Measurements from ENCODE around the gene PEX5L. TPM values are rescaled to one million over a fixed set of nuclear protein-coding genes. Genes with fewer than 3 reads are reported as not detected.

PEX5L gene
- polyA plus RNA-seq, 1 of the 3 experiments (the other 2 are of a cell fraction): not detected

- H3K4me3 ChIP-seq (ENCODE audit: low read depth in 2 of 2, low read length in 1 of 2): no peak overlapping the region
- no peak overlapping the region for H3K4me2 ChIP-seq
- 29% methylated on average over 2 of the region's 2 CpGs for whole genome bisulfite sequencing (ENCODE audit: low lambda C conversion rate)
- H3K9me3 ChIP-seq: no peaks in the 10 kb centered on the region
- H3K79me2 ChIP-seq (ENCODE audit: insufficient read depth): no peaks in the 10 kb centered on the region
- ChIA-PET POLR2A (no interaction called here), CTCF (interaction anchor here (1.4 kb wide), 1 partner anchor 28 kb away, joined by 4 read pairs; no protein-coding TSS in a partner anchor)
- H3K36me3 ChIP-seq (replicated peaks in 1 of 2; ENCODE audit: control insufficient read depth in 1 of 2, insufficient read depth in 2 of 2, low read length in 1 of 2): no peaks in the 10 kb centered on the region
- DNase-seq: no peak
- H3K9ac ChIP-seq: no peak overlapping the region
- H3K9me2 ChIP-seq: no peaks in the 10 kb centered on the region
- H4K20me1 ChIP-seq (ENCODE audit: insufficient read depth): no peaks in the 10 kb centered on the region
- H2AFZ ChIP-seq (ENCODE audit: low read depth): no peak overlapping the region
- no peak overlapping the region for H3K27ac ChIP-seq (ENCODE audit: low read depth in 2 of 2, low read length in 1 of 2)
- H3K27me3 ChIP-seq (ENCODE audit: insufficient read depth): no peaks in the 10 kb centered on the region
- no peak for TF ChIP-seq EP300 (IDR thresholded peaks at IDR 0.05; ENCODE audit: borderline replicate concordance in 1 of 2, low read depth in 1 of 2, low read length in 1 of 2)
- TF ChIP-seq MAX (IDR thresholded peaks at IDR 0.05; ENCODE audit: low read depth): no peak
- no peak for TF ChIP-seq RFX5 (IDR thresholded peaks at IDR 0.05; ENCODE audit: low read length)
- TF ChIP-seq, protein P1, sequence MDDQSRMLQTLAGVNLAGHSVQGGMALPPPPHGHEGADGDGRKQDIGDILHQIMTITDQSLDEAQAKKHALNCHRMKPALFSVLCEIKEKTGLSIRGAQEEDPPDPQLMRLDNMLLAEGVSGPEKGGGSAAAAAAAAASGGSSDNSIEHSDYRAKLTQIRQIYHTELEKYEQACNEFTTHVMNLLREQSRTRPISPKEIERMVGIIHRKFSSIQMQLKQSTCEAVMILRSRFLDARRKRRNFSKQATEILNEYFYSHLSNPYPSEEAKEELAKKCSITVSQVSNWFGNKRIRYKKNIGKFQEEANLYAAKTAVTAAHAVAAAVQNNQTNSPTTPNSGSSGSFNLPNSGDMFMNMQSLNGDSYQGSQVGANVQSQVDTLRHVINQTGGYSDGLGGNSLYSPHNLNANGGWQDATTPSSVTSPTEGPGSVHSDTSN (IDR thresholded peaks at IDR 0.05): no peak
- TF ChIP-seq NFIC (IDR thresholded peaks at IDR 0.05; ENCODE audit: borderline replicate concordance): no peak
- no peak for TF ChIP-seq TAF1 (IDR thresholded peaks at IDR 0.05; ENCODE audit: borderline replicate concordance, low read depth, low read length)
- TF ChIP-seq, protein P2, sequence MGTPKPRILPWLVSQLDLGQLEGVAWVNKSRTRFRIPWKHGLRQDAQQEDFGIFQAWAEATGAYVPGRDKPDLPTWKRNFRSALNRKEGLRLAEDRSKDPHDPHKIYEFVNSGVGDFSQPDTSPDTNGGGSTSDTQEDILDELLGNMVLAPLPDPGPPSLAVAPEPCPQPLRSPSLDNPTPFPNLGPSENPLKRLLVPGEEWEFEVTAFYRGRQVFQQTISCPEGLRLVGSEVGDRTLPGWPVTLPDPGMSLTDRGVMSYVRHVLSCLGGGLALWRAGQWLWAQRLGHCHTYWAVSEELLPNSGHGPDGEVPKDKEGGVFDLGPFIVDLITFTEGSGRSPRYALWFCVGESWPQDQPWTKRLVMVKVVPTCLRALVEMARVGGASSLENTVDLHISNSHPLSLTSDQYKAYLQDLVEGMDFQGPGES (IDR thresholded peaks at IDR 0.05; ENCODE audit: low read depth, low read length): no peak
- TF ChIP-seq FOSL2 (IDR thresholded peaks at IDR 0.05; ENCODE audit: borderline replicate concordance, low read depth): no peak
- no peak for TF ChIP-seq MEF2A (IDR thresholded peaks at IDR 0.05; ENCODE audit: borderline replicate concordance, low read depth)
- TF ChIP-seq, protein P3, sequence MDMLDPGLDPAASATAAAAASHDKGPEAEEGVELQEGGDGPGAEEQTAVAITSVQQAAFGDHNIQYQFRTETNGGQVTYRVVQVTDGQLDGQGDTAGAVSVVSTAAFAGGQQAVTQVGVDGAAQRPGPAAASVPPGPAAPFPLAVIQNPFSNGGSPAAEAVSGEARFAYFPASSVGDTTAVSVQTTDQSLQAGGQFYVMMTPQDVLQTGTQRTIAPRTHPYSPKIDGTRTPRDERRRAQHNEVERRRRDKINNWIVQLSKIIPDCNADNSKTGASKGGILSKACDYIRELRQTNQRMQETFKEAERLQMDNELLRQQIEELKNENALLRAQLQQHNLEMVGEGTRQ (IDR thresholded peaks at IDR 0.05; ENCODE audit: borderline replicate concordance, low read depth, low read length): no peak
- no peak for TF ChIP-seq SMC3 (IDR thresholded peaks at IDR 0.05; ENCODE audit: low read depth, low read length)
- no peak for TF ChIP-seq ZBTB33 (IDR thresholded peaks at IDR 0.05; ENCODE audit: borderline replicate concordance, low read depth)
- no peaks in the 10 kb centered on the region for H3K4me1 ChIP-seq (ENCODE audit: control insufficient read depth in 1 of 2, insufficient read depth in 2 of 2, low read depth in 1 of 2, low read length in 1 of 2)
- H3F3A ChIP-seq (replicated peaks; ENCODE audit: insufficient read depth): no peaks in the 10 kb centered on the region
Measured at GRCh38 chr3:179957264-179957845, 79.4 kb downstream of the PEX5L start.

All from SK-N-SH (cell line).